Measurements from ENCODE around the gene DISP1. TPM values are rescaled to one million over a fixed set of nuclear protein-coding genes. Genes with fewer than 3 reads are reported as not detected.

DISP1 gene
- polyA plus RNA-seq, 1 experiment = 6.2 TPM

DNA sequence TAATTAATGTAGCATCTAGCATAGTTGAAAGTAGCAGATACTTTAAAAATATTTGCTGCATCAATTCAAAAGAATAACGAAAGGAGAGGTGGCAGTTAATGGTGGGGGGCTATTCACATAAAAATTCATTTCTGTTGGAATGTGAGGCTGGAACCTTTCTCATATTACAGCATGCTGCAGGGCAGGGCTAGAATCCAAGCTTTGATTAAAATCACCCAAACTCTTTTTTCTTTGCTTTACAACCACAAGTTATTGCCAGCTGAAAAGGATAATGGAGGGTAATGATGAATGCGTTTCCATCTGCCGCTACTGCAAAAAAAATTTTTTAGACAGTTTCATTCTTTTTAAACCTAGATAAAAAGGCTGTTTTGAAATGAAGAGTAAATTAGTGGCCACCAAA, 9.8 kb downstream of the DISP1 start:
- POLR2A ChIA-PET = no interaction called here
- no peak for DNase-seq (ENCODE audit: low read depth, low spot score)
- TF ChIP-seq, protein P1, sequence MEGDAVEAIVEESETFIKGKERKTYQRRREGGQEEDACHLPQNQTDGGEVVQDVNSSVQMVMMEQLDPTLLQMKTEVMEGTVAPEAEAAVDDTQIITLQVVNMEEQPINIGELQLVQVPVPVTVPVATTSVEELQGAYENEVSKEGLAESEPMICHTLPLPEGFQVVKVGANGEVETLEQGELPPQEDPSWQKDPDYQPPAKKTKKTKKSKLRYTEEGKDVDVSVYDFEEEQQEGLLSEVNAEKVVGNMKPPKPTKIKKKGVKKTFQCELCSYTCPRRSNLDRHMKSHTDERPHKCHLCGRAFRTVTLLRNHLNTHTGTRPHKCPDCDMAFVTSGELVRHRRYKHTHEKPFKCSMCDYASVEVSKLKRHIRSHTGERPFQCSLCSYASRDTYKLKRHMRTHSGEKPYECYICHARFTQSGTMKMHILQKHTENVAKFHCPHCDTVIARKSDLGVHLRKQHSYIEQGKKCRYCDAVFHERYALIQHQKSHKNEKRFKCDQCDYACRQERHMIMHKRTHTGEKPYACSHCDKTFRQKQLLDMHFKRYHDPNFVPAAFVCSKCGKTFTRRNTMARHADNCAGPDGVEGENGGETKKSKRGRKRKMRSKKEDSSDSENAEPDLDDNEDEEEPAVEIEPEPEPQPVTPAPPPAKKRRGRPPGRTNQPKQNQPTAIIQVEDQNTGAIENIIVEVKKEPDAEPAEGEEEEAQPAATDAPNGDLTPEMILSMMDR (IDR thresholded peaks at IDR 0.05; ENCODE audit: low read depth, low read length) = no peak
- no peaks in the 10 kb centered on the region for H3K27me3 ChIP-seq (ENCODE audit: control insufficient read depth, insufficient read depth, low read length)
- no peak overlapping the region for H3K4me3 ChIP-seq (ENCODE audit: low read depth, low read length)
- H3K27ac ChIP-seq (ENCODE audit: low read depth, low read length) = no peak overlapping the region
- no peaks in the 10 kb centered on the region for H3K9me3 ChIP-seq (ENCODE audit: control insufficient read depth, insufficient read depth, low read length)
- CTCF ChIA-PET = no interaction called here

DNA sequence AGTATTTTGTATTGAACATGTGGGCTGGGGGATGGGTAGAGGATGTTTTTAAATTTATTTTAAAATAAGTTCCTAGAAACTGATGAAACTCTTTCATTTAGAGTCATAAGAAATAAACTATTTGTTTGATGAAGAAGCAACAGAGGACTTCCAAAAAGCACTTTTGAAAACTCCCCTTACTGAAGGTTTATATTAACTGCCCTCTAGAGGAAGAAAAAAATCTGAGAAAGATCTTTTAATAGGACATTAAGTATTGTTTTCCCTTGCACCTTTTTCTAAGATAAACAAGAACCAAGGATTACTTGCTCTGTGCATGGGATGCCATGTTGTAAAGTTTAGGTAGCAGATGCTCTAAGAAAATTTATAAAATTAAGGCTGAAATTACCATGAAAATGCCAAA, 14.1 kb downstream of the DISP1 start:
- Histone ChIP-seq H3K9me3 (ENCODE audit: control insufficient read depth, insufficient read depth, low read length) (no peaks in the 10 kb centered on the region), H3K27me3 (ENCODE audit: control insufficient read depth, insufficient read depth, low read length) (no peaks in the 10 kb centered on the region), H3K4me3 (ENCODE audit: low read depth, low read length) (no peak overlapping the region), H3K27ac (ENCODE audit: low read depth, low read length) (no peak overlapping the region)
- TF ChIP-seq, protein P1 (IDR thresholded peaks at IDR 0.05; ENCODE audit: low read depth, low read length) = peak; percentile 24; the same call in 1 of the 2 replicates
- ChIA-PET CTCF (interaction anchor here (1.0 kb wide), 1 partner anchor 23 kb away, joined by 3 read pairs; no protein-coding TSS in a partner anchor), POLR2A (no interaction called here)
- no peak for DNase-seq (ENCODE audit: low read depth, low spot score)

DNA sequence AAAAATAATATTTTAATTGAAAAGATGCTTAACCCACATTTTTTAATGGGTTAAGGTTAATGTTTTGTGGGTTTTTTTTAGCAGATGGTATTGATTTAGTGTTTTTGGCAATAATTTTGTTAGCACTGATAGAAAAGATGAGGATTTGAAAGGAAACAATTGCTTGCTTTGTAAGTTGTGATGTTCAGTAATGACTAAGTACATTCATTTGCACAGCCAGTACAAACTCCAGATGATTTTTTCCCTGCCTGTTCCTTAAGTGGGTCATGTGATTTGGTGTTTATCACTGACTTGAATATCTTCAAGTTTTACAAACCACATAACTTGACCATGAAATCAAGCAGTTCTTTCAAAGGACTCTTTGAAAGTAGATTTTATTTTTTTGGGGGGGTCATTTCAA, 15.0 kb downstream of the DISP1 start:
- H3K27ac ChIP-seq (ENCODE audit: low read depth, low read length) = no peak overlapping the region
- H3K4me3 ChIP-seq (ENCODE audit: low read depth, low read length) = no peak overlapping the region
- no peaks in the 10 kb centered on the region for H3K9me3 ChIP-seq (ENCODE audit: control insufficient read depth, insufficient read depth, low read length)
- TF ChIP-seq, protein P1 (IDR thresholded peaks at IDR 0.05; ENCODE audit: low read depth, low read length) = no peak
- no peaks in the 10 kb centered on the region for H3K27me3 ChIP-seq (ENCODE audit: control insufficient read depth, insufficient read depth, low read length)
- CTCF ChIA-PET = no interaction called here
- POLR2A ChIA-PET = no interaction called here
- DNase-seq (ENCODE audit: low read depth, low spot score) = peak; percentile 33

DNA sequence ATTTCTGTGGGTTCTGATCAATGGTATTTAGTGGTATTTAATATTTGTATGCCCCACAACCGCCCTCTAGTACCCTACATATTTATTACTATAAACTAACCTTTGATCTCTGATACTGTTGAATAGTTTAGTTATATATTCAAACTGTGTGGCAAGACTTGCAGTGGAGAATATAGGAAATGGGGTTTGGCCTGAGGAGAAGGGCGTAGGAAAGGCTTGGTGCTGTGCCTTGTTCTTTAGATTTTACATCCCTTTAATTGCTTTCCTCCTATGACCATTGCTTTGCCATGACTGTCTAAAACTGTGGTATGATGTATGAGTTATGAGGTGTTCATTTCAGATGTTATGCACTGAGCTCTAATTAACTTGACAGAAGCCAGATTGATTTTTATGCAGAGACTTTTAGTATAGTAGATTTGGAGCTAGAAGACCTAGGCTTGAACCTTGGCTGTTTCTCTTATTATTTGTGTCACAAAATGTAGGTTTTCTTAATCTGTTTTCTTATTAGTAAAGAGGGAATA, 18.6 kb downstream of the DISP1 start:
- TF ChIP-seq, protein P1 (IDR thresholded peaks at IDR 0.05; ENCODE audit: low read depth, low read length) = no peak
- ChIA-PET CTCF (interaction anchor here (1.2 kb wide), 1 partner anchor 257 kb away, joined by 3 read pairs; no protein-coding TSS in a partner anchor), POLR2A (no interaction called here)
- Histone ChIP-seq H3K9me3 (ENCODE audit: control insufficient read depth, insufficient read depth, low read length) (no peaks in the 10 kb centered on the region), H3K27ac (ENCODE audit: low read depth, low read length) (no peak overlapping the region), H3K27me3 (ENCODE audit: control insufficient read depth, insufficient read depth, low read length) (no peaks in the 10 kb centered on the region), H3K4me3 (ENCODE audit: low read depth, low read length) (no peak overlapping the region)
- no peak for DNase-seq (ENCODE audit: low read depth, low spot score)

DNA sequence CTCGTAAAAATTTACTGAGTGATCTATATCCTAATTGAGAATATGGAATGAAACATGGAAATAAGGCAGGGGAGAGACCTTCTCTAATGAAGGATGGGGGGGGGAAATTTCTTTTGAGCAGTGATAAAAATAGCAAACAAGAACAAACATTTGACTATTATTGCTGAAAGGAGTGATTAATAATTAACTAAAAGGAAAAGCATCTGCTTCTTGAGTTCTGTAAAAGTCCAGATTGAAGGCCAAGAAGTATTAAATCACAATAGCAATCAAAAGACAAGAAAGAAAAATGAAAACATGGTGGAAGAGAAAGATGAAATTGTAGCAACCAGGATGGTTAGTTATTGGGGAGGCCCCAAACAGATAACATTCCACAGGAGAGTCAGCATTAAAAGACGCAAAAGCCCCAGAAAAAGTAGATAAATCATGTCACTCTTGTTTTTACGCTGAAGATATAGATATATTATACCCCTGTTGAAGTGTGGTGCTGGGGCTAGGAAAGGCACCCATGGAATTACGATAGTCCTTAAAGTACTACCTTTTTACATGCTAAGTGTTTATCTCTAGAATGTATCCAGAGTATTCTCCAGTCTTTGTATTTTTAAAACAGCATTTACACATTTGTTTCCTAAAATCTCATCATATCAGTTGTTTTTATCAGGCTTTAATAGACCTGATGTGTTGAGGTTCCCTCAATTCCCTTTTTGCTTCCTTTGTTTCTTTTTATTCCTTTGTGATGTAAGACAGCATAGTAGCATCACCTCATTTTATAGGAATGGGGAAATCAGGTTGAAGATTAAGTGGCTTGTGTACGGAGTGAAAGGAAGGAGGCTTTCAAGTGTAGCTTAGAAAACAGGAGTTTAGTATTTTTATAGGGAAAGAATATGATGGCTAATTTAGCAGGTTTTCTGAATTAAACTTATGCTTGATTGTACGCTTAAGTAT, 28.9 kb downstream of the DISP1 start:
- Histone ChIP-seq H3K9me3 (ENCODE audit: control insufficient read depth, insufficient read depth, low read length) (no peaks in the 10 kb centered on the region), H3K4me3 (ENCODE audit: low read depth, low read length) (no peak overlapping the region), H3K27me3 (ENCODE audit: control insufficient read depth, insufficient read depth, low read length) (no peaks in the 10 kb centered on the region), H3K27ac (ENCODE audit: low read depth, low read length) (no peak overlapping the region)
- TF ChIP-seq, protein P1 (IDR thresholded peaks at IDR 0.05; ENCODE audit: low read depth, low read length) = no peak
- ChIA-PET CTCF (no interaction called here), POLR2A (no interaction called here)
- no peak for DNase-seq (ENCODE audit: low read depth, low spot score)

All from AG04450 (cell line).